H9 (cell line): ENCODE results near the gene MIEF2. TPM values are rescaled to one million over a fixed set of nuclear protein-coding genes. Genes with fewer than 3 reads are reported as not detected.

Source experiments
- DNase-seq: peaks from one replicate; pipeline ENCODE4 v3.0.0-alpha.2; 2017
- H2AFZ ChIP-seq: one replicate; pipeline ENCODE4 v1.6.1; 2013; ENCODE audit warnings: mild to moderate bottlenecking, low read length, control low read depth, moderate library complexity
- H2AK5ac ChIP-seq: 2 replicates; pipeline ENCODE4 v1.6.1; 2013; ENCODE audit warnings: low read length, control low read depth, mixed read lengths; ENCODE audit not compliant: insufficient read length
- H2BK120ac ChIP-seq: one replicate; pipeline ENCODE4 v1.6.1; 2013; ENCODE audit warnings: low read depth, mild to moderate bottlenecking, low read length, control low read depth, inconsistent platforms; ENCODE audit not compliant: poor library complexity, severe bottlenecking
- H2BK12ac ChIP-seq: 2 replicates; pipeline ENCODE4 v1.6.1; 2013; ENCODE audit warnings: low read length, control low read depth, mixed read lengths, low read depth; ENCODE audit not compliant: insufficient read length
- H2BK15ac ChIP-seq: 2 replicates; pipeline ENCODE4 v1.6.1; 2013; ENCODE audit warnings: low read depth, low read length, control low read depth
- H2BK20ac ChIP-seq: one replicate; pipeline ENCODE4 v1.6.1; 2013; ENCODE audit warnings: low read depth, mild to moderate bottlenecking, low read length, control low read depth, inconsistent platforms; ENCODE audit not compliant: poor library complexity, severe bottlenecking
- H2BK5ac ChIP-seq: 2 replicates; pipeline ENCODE4 v1.6.1; 2013; ENCODE audit warnings: low read length, control low read depth, mixed read lengths; ENCODE audit not compliant: insufficient read length
- H3K14ac ChIP-seq: 2 replicates; pipeline ENCODE4 v1.6.1; 2013; ENCODE audit warnings: low read length, control low read depth; ENCODE audit not compliant: insufficient read depth
- H3K18ac ChIP-seq: 2 replicates; pipeline ENCODE4 v1.6.1; 2013; ENCODE audit warnings: low read depth, mild to moderate bottlenecking, mixed read lengths, low read length, control low read depth; ENCODE audit not compliant: insufficient read length
- H3K23ac ChIP-seq: 2 replicates; pipeline ENCODE4 v1.6.1; 2013; ENCODE audit warnings: low read length, control low read depth, mixed read lengths, low read depth; ENCODE audit not compliant: insufficient read length
- H3K23me2 ChIP-seq: 2 replicates; pipeline ENCODE4 v1.6.1; 2013; ENCODE audit warnings: low read depth, mild to moderate bottlenecking, mixed read lengths, low read length, control low read depth; ENCODE audit not compliant: insufficient read length, poor library complexity, severe bottlenecking
- H3K27ac ChIP-seq: 2 replicates; pipeline ENCODE4 v1.5.1; 2013; ENCODE audit warnings: low read length, control low read depth, mixed read lengths, low read depth; ENCODE audit not compliant: insufficient read length
- H3K27me3 ChIP-seq: 2 replicates; pipeline ENCODE4 v1.6.1; 2013; ENCODE audit warnings: low read length, control low read depth, inconsistent platforms; ENCODE audit not compliant: insufficient read depth
- H3K4ac ChIP-seq: 2 replicates; pipeline ENCODE4 v1.6.1; 2013; ENCODE audit warnings: low read depth, mild to moderate bottlenecking, control low read depth, inconsistent platforms, low read length, moderate library complexity
- H3K4me1 ChIP-seq: 2 replicates; pipeline ENCODE4 v1.6.1; 2013; ENCODE audit warnings: low read length, control low read depth, inconsistent platforms; ENCODE audit not compliant: insufficient read depth
- H3K4me2 ChIP-seq: 2 replicates; pipeline ENCODE4 v1.6.1; 2013; ENCODE audit warnings: low read length, control low read depth, mixed read lengths; ENCODE audit not compliant: insufficient read length, insufficient read depth
- H3K56ac ChIP-seq: 2 replicates; pipeline ENCODE4 v1.6.1; 2013; ENCODE audit warnings: low read depth, mild to moderate bottlenecking, mixed read lengths, low read length, control low read depth; ENCODE audit not compliant: insufficient read length
- H3K79me1 ChIP-seq: 2 replicates; pipeline ENCODE4 v1.6.1; 2013; ENCODE audit warnings: low read depth, mild to moderate bottlenecking, moderate library complexity, low read length, control low read depth, inconsistent platforms; ENCODE audit not compliant: insufficient read depth, poor library complexity, severe bottlenecking
- H3K79me2 ChIP-seq: 2 replicates; pipeline ENCODE4 v1.6.1; 2013; ENCODE audit warnings: low read length, control low read depth, inconsistent platforms; ENCODE audit not compliant: insufficient read depth
- H3K9ac ChIP-seq: 2 replicates; pipeline ENCODE4 v1.6.1; 2013; ENCODE audit warnings: low read length, control low read depth, mixed read lengths; ENCODE audit not compliant: insufficient read length; ENCODE audit errors: extremely low read depth
- H3K9me3 ChIP-seq: one replicate; pipeline ENCODE4 v1.6.1; 2013; ENCODE audit warnings: low read depth, low read length, inconsistent platforms; ENCODE audit not compliant: control insufficient read depth
- H3T11ph ChIP-seq: one replicate; pipeline ENCODE4 v1.6.1; 2013; ENCODE audit warnings: mild to moderate bottlenecking, low read length, control low read depth, inconsistent platforms
- H4K20me1 ChIP-seq: one replicate; pipeline ENCODE4 v1.6.1; 2013; ENCODE audit not compliant: control insufficient read depth, insufficient read length, insufficient read depth
- H4K5ac ChIP-seq: 2 replicates; pipeline ENCODE4 v1.6.1; 2013; ENCODE audit warnings: low read depth, mild to moderate bottlenecking, mixed read lengths, low read length, control low read depth; ENCODE audit not compliant: insufficient read length
- H4K8ac ChIP-seq: replicated peaks from 2 replicates; pipeline ENCODE4 v1.6.1; 2013; ENCODE audit warnings: low read length, control low read depth, mixed read lengths, low read depth; ENCODE audit not compliant: insufficient read length
- H4K91ac ChIP-seq: 2 replicates; pipeline ENCODE4 v1.6.1; 2013; ENCODE audit warnings: low read depth, mild to moderate bottlenecking, moderate library complexity, mixed read lengths, low read length, control low read depth; ENCODE audit not compliant: insufficient read length
- H3K27ac Mint-ChIP-seq, 3 experiments: 2 replicates in 2 of 3; 3 replicates in 1 of 3; pipeline ENCODE4 v1.8.0; 2020 to 2021; ENCODE audit warnings: mixed read lengths in 3 of 3, mild to moderate bottlenecking in 1 of 3, moderate library complexity in 1 of 3
- H3K27me3 Mint-ChIP-seq: 2 replicates; pipeline ENCODE4 v1.8.0; 2021; ENCODE audit warnings: low read depth, mild to moderate bottlenecking, moderate library complexity, mixed read lengths
- H3K36me3 Mint-ChIP-seq, 3 experiments: 2 replicates in 2 of 3; 3 replicates in 1 of 3; pipeline ENCODE4 v1.8.0; 2020 to 2021; ENCODE audit warnings: low read depth in 3 of 3, mixed read lengths in 3 of 3; ENCODE audit not compliant: insufficient read depth in 1 of 3
- H3K4me1 Mint-ChIP-seq, 2 experiments: 2 replicates each; pipeline ENCODE4 v1.8.0; 2020; ENCODE audit warnings: mixed read lengths in 2 of 2
- H3K4me3 Mint-ChIP-seq, 2 experiments: 2 replicates in 1 of 2; 3 replicates in 1 of 2; pipeline ENCODE4 v1.8.0; 2020 to 2021; ENCODE audit warnings: mild to moderate bottlenecking in 2 of 2, mixed read lengths in 2 of 2, moderate library complexity in 1 of 2
- H3K9me3 Mint-ChIP-seq, 2 experiments: 2 replicates in 1 of 2; 3 replicates in 1 of 2; pipeline ENCODE4 v1.8.0; 2020; ENCODE audit warnings: mild to moderate bottlenecking in 2 of 2, mixed read lengths in 2 of 2, moderate library complexity in 1 of 2
- WGBS: extraction: QIAGEN DNeasy Blood & Tissue Kit; methylation state at CpG from one replicate; pipeline ENCODE4 v1.1.7; 2013; ENCODE audit warnings: missing lambda C conversion rate, low lambda C conversion rate, mixed read lengths; ENCODE audit not compliant: insufficient read length; ENCODE audit errors: extremely low coverage; 5-methylcytosine and 5-hydroxymethylcytosine counted together
- total RNA-seq: library from RNA; stranded (reverse); gene quantifications from 2 replicates; pipeline ENCODE4 v1.2.1, GENCODE V29; 2021
- TF ChIP-seq, protein P1 (sequence below): fragments of 200-600 bp; sonication (generic); conservative IDR thresholded peaks from 3 replicates; pipeline ENCODE4 v1.8.0; 2021; ENCODE audit warnings: antibody characterized with exemption, mild to moderate bottlenecking

The MIEF2 gene
- total RNA-seq, 1 experiment from 2014 or later = 10.3 TPM

DNA sequence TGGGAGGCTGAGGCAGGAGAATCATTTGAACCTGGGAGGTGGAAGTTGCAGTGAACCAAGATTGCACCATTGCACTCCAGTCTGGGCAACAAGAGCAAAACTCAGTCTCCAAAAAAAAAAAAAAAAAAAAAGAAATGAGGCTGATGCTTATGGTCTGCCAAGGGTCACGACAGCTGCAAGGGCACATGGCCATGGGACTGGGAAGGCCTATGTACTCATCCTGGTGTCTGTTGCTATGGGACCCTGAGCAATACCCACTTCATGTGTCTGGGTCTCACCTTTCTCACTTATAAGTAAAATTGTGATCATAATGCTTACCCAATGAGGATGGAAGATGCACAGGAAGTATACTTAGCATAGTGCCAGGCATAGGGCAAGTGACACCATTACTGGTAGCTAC lies 16.6 kb downstream of the MIEF2 start:
- H4K20me1 ChIP-seq = no peaks in the 10 kb centered on the region
- DNase-seq = no peak
- H3K9me3 ChIP-seq = no peaks in the 10 kb centered on the region
- H2BK20ac ChIP-seq = no peak overlapping the region
- H3K4me1 ChIP-seq = no peaks in the 10 kb centered on the region
- TF ChIP-seq, protein P1, sequence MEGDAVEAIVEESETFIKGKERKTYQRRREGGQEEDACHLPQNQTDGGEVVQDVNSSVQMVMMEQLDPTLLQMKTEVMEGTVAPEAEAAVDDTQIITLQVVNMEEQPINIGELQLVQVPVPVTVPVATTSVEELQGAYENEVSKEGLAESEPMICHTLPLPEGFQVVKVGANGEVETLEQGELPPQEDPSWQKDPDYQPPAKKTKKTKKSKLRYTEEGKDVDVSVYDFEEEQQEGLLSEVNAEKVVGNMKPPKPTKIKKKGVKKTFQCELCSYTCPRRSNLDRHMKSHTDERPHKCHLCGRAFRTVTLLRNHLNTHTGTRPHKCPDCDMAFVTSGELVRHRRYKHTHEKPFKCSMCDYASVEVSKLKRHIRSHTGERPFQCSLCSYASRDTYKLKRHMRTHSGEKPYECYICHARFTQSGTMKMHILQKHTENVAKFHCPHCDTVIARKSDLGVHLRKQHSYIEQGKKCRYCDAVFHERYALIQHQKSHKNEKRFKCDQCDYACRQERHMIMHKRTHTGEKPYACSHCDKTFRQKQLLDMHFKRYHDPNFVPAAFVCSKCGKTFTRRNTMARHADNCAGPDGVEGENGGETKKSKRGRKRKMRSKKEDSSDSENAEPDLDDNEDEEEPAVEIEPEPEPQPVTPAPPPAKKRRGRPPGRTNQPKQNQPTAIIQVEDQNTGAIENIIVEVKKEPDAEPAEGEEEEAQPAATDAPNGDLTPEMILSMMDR = no peak
- WGBS = no CpG with 5 or more reads among the region's 1 CpG
- H2BK120ac ChIP-seq = no peak overlapping the region
- H3K9me3 Mint-ChIP-seq = no peaks in the 10 kb centered on the region
- no peaks in the 10 kb centered on the region for H3K27me3 ChIP-seq
- H3K9ac ChIP-seq = no peak overlapping the region
- H3K23ac ChIP-seq = no peak overlapping the region
- H4K91ac ChIP-seq = no peak overlapping the region
- H2BK12ac ChIP-seq = no peak overlapping the region
- H3K56ac ChIP-seq = no peak overlapping the region
- no peaks in the 10 kb centered on the region for H3K79me1 ChIP-seq
- no peak overlapping the region for H3K27ac Mint-ChIP-seq
- H3K4me3 Mint-ChIP-seq = no peak overlapping the region
- no peak overlapping the region for H4K5ac ChIP-seq
- H3K36me3 Mint-ChIP-seq = peaks cover 28 to 82% (median 68%) of the 10 kb centered on the region in 3 experiments; a peak in 6 of 7 replicates
- H2BK15ac ChIP-seq = no peak overlapping the region
- no peak overlapping the region for H3T11ph ChIP-seq
- no peaks in the 10 kb centered on the region for H3K4me1 Mint-ChIP-seq
- H2AFZ ChIP-seq = no peak overlapping the region
- no peak overlapping the region for H3K4ac ChIP-seq
- H3K4me2 ChIP-seq = no peak overlapping the region
- H3K18ac ChIP-seq = no peak overlapping the region
- H3K27ac ChIP-seq = no peak overlapping the region
- H3K27me3 Mint-ChIP-seq = no peaks in the 10 kb centered on the region
- H2AK5ac ChIP-seq = no peak overlapping the region
- no peak overlapping the region for H4K8ac ChIP-seq
- no peak overlapping the region for H3K14ac ChIP-seq
- H3K23me2 ChIP-seq = no peaks in the 10 kb centered on the region
- H2BK5ac ChIP-seq = no peak overlapping the region
- H3K79me2 ChIP-seq = no peaks in the 10 kb centered on the region
